HG02763 (cell line): Measurements from ENCODE around the gene GALNT9.
"Not testable (repeated sequence)": the region's sequence is repeated elsewhere in the genome, so short reads cannot be mapped to it uniquely, and the experiment has no call there.

Source experiments
- ATAC-seq: cut with Tn5 transposase; IDR thresholded peaks from one replicate; pipeline ENCODE4 v1.9.1; 2021; ENCODE audit warnings: mild to moderate bottlenecking, moderate library complexity; ENCODE audit not compliant: unreplicated experiment

Gene GALNT9

GRCh38 chr12:132329036-132329719 lies at the start of gene GALNT9:
TSS of gene GALNT9 (minus strand) at chr12:132329589. CDS start at chr12:132329203, 386 bp downstream.
- ATAC-seq: no peak

GRCh38 chr12:132379057-132379456 lies 49.7 kb upstream of the GALNT9 start:
- not testable (repeated sequence) for ATAC-seq

GRCh38 chr12:132377147-132377546 lies 47.8 kb upstream of the GALNT9 start:
- ATAC-seq: no peak

- ATAC-seq: no peak
Observed at GRCh38 chr12:132376464-132376830, 47.1 kb upstream of the GALNT9 start.

- no peak for ATAC-seq
Observed at GRCh38 chr12:132375747-132376463, 46.5 kb upstream of the GALNT9 start.

GRCh38 chr12:132374612-132375445 lies 45.4 kb upstream of the GALNT9 start:
- ATAC-seq: no peak

GRCh38 chr12:132373901-132374611 lies 44.7 kb upstream of the GALNT9 start:
- no peak for ATAC-seq

GRCh38 chr12:132367852-132368251 lies 38.5 kb upstream of the GALNT9 start:
- no peak for ATAC-seq

- ATAC-seq: no peak
Observed at GRCh38 chr12:132367071-132367851, 37.9 kb upstream of the GALNT9 start.

- no peak for ATAC-seq
Observed at GRCh38 chr12:132366341-132366861, 37.0 kb upstream of the GALNT9 start.

GRCh38 chr12:132365226-132365625 lies 35.8 kb upstream of the GALNT9 start:
- no peak for ATAC-seq

- no peak for ATAC-seq
Observed at GRCh38 chr12:132364348-132364902, 35.0 kb upstream of the GALNT9 start.

GRCh38 chr12:132363661-132364347 lies 34.4 kb upstream of the GALNT9 start:
- ATAC-seq: no peak

- ATAC-seq: no peak
Observed at GRCh38 chr12:132362996-132363660, 33.7 kb upstream of the GALNT9 start.

- no peak for ATAC-seq
Observed at GRCh38 chr12:132360906-132361777, 31.8 kb upstream of the GALNT9 start.

GRCh38 chr12:132360410-132360809 lies 31.0 kb upstream of the GALNT9 start:
- no peak for ATAC-seq

GRCh38 chr12:132359971-132360370 lies 30.6 kb upstream of the GALNT9 start:
- ATAC-seq: no peak

- ATAC-seq: no peak
Observed at GRCh38 chr12:132359551-132359950, 30.2 kb upstream of the GALNT9 start.
